Activated T-cell treated with anti-CD3 and anti-CD28 coated beads for 1 hour (primary cell): ENCODE data around the gene EYS.
"Not testable (repeated sequence)": the region's sequence is repeated elsewhere in the genome, so short reads cannot be mapped to it uniquely, and the experiment has no call there.

ENCODE experiments used
- DNase-seq: peaks from one replicate; pipeline ENCODE4 v3.0.0-alpha.2; 2020; ENCODE audit warnings: low read depth

Gene EYS

GRCh38 chr6:63897952-63898351 is 1809.1 kb downstream of the EYS start:
- no peak for DNase-seq

- DNase-seq, result no peak
Measured at GRCh38 chr6:63897459-63897858, 1809.6 kb downstream of the EYS start.

- no peak for DNase-seq
Measured at GRCh38 chr6:63888416-63888815, 1818.6 kb downstream of the EYS start.

- DNase-seq, result not testable (repeated sequence)
Measured at GRCh38 chr6:63887804-63888203, 1819.2 kb downstream of the EYS start.

- DNase-seq, result no peak
Measured at GRCh38 chr6:63887002-63887751, 1819.8 kb downstream of the EYS start.

- no peak for DNase-seq
Measured at GRCh38 chr6:63886341-63886740, 1820.7 kb downstream of the EYS start.

- no peak for DNase-seq
Measured at GRCh38 chr6:63883597-63883996, 1823.4 kb downstream of the EYS start.

GRCh38 chr6:63882208-63882607 is 1824.8 kb downstream of the EYS start:
- no peak for DNase-seq

- no peak for DNase-seq
Measured at GRCh38 chr6:63881791-63882190, 1825.2 kb downstream of the EYS start.

- no peak for DNase-seq
Measured at GRCh38 chr6:63872233-63872632, 1834.8 kb downstream of the EYS start.

- no peak for DNase-seq
Measured at GRCh38 chr6:63868351-63868750, 1838.7 kb downstream of the EYS start.

GRCh38 chr6:63864671-63865318 is 1842.2 kb downstream of the EYS start:
- no peak for DNase-seq

- no peak for DNase-seq
Measured at GRCh38 chr6:63864061-63864460, 1843.0 kb downstream of the EYS start.

GRCh38 chr6:63862486-63863198 is 1844.4 kb downstream of the EYS start:
- DNase-seq, result no peak

GRCh38 chr6:63859528-63859927 is 1847.5 kb downstream of the EYS start:
- no peak for DNase-seq

GRCh38 chr6:63858691-63859090 is 1848.3 kb downstream of the EYS start:
- DNase-seq, result no peak

GRCh38 chr6:63856271-63856670 is 1850.8 kb downstream of the EYS start:
- no peak for DNase-seq

GRCh38 chr6:63844287-63844686 is 1862.7 kb downstream of the EYS start:
- DNase-seq, result no peak

GRCh38 chr6:63839485-63839884 is 1867.5 kb downstream of the EYS start:
- no peak for DNase-seq

- DNase-seq, result not testable (repeated sequence)
Measured at GRCh38 chr6:63828678-63829077, 1878.3 kb downstream of the EYS start.

GRCh38 chr6:63824722-63825121 is 1882.3 kb downstream of the EYS start:
- no peak for DNase-seq

GRCh38 chr6:63821442-63821841 is 1885.6 kb downstream of the EYS start:
- no peak for DNase-seq

- no peak for DNase-seq
Measured at GRCh38 chr6:63819831-63820230, 1887.2 kb downstream of the EYS start.
